Activated T-cell treated with anti-CD3 and anti-CD28 coated beads, Interleukin-2, amount 50 U/mL, for 4 hours (primary cell): ENCODE data around the gene KNSTRN. TPM values are rescaled to one million over a fixed set of nuclear protein-coding genes. Genes with fewer than 3 reads are reported as not detected.

ENCODE experiments used
- ATAC-seq, 2 donors: fragments of 200-7000 bp; cut with Tn5 transposase; one replicate each; pipeline ENCODE4 v1.10.0; 2021
- DNase-seq: peaks from one replicate; pipeline ENCODE4 v3.0.0-alpha.2; 2020
- H3K27me3 Mint-ChIP-seq: one replicate; pipeline ENCODE4 v1.8.0; 2021; ENCODE audit warnings: low read depth, mixed read lengths
- H3K36me3 Mint-ChIP-seq: one replicate; pipeline ENCODE4 v1.8.0; 2022; ENCODE audit warnings: mixed read lengths; ENCODE audit not compliant: insufficient read depth
- H3K4me1 Mint-ChIP-seq: one replicate; pipeline ENCODE4 v1.8.0; 2021; ENCODE audit warnings: low read depth, mixed read lengths
- H3K4me3 Mint-ChIP-seq: one replicate; pipeline ENCODE4 v1.8.0; 2021; ENCODE audit warnings: mild to moderate bottlenecking, moderate library complexity, mixed read lengths
- H3K9me3 Mint-ChIP-seq: one replicate; pipeline ENCODE4 v1.8.0; 2021; ENCODE audit warnings: mixed read lengths
- total RNA-seq, 3 donors: library from RNA; stranded (reverse); gene quantifications; one replicate each; pipeline ENCODE4 v1.2.1, GENCODE V29; 2021

Gene KNSTRN
- total RNA-seq, 3 donors from 2014 or later, result 22.6 to 37.0 (median 29.1) TPM

- ATAC-seq (no peak), DNase-seq (no peak)
- Mint-ChIP-seq H3K4me1 (peaks cover under 1% of the 10 kb centered on the region), H3K27me3 (no peaks in the 10 kb centered on the region), H3K9me3 (no peaks in the 10 kb centered on the region), H3K4me3 (no peak overlapping the region), H3K36me3 (peaks cover 37% of the 10 kb centered on the region)
Measured at GRCh38 chr15:40415226-40415625, 32.7 kb downstream of the KNSTRN start.

- Mint-ChIP-seq H3K4me1 (no peaks in the 10 kb centered on the region), H3K9me3 (no peaks in the 10 kb centered on the region), H3K4me3 (no peak overlapping the region), H3K36me3 (peaks cover 32% of the 10 kb centered on the region), H3K27me3 (no peaks in the 10 kb centered on the region)
- ATAC-seq (no peak), DNase-seq (no peak)
Measured at GRCh38 chr15:40416056-40416455, 33.5 kb downstream of the KNSTRN start.

GRCh38 chr15:40418126-40418525 lies 35.6 kb downstream of the KNSTRN start:
- Mint-ChIP-seq H3K27me3 (no peaks in the 10 kb centered on the region), H3K36me3 (peaks cover 19% of the 10 kb centered on the region), H3K4me3 (no peak overlapping the region), H3K9me3 (no peaks in the 10 kb centered on the region), H3K4me1 (no peaks in the 10 kb centered on the region)
- ATAC-seq, result no peak
- DNase-seq, result no peak

GRCh38 chr15:40420071-40420713 lies 37.7 kb downstream of the KNSTRN start:
- no peak for DNase-seq
- Mint-ChIP-seq H3K4me3 (no peak overlapping the region), H3K4me1 (no peaks in the 10 kb centered on the region), H3K27me3 (no peaks in the 10 kb centered on the region), H3K36me3 (peaks cover 10% of the 10 kb centered on the region), H3K9me3 (no peaks in the 10 kb centered on the region)
- no peak for ATAC-seq

- Mint-ChIP-seq H3K4me3 (no peak overlapping the region), H3K27me3 (no peaks in the 10 kb centered on the region), H3K4me1 (no peaks in the 10 kb centered on the region), H3K36me3 (peaks cover 6% of the 10 kb centered on the region), H3K9me3 (no peaks in the 10 kb centered on the region)
- DNase-seq (no peak), ATAC-seq (no peak)
Measured at GRCh38 chr15:40420793-40421192, 38.3 kb downstream of the KNSTRN start.

- Mint-ChIP-seq H3K27me3 (no peaks in the 10 kb centered on the region), H3K4me1 (no peaks in the 10 kb centered on the region), H3K4me3 (no peak overlapping the region), H3K36me3 (peaks cover 6% of the 10 kb centered on the region), H3K9me3 (no peaks in the 10 kb centered on the region)
- DNase-seq, result peak; percentile 81
- peak; percentile 97 to 99 for ATAC-seq
Measured at GRCh38 chr15:40421246-40422157, 39.0 kb downstream of the KNSTRN start.

GRCh38 chr15:40424483-40425115 lies 42.1 kb downstream of the KNSTRN start:
- H3K9me3 Mint-ChIP-seq, result no peaks in the 10 kb centered on the region
- H3K27me3 Mint-ChIP-seq, result no peaks in the 10 kb centered on the region
- DNase-seq, result no peak
- no peaks in the 10 kb centered on the region for H3K4me1 Mint-ChIP-seq
- no peak for ATAC-seq
- H3K36me3 Mint-ChIP-seq, result no peaks in the 10 kb centered on the region
- H3K4me3 Mint-ChIP-seq, result no peak overlapping the region

- DNase-seq (no peak), ATAC-seq (no peak)
- Mint-ChIP-seq H3K4me1 (no peaks in the 10 kb centered on the region), H3K27me3 (no peaks in the 10 kb centered on the region), H3K9me3 (no peaks in the 10 kb centered on the region), H3K36me3 (no peaks in the 10 kb centered on the region), H3K4me3 (no peak overlapping the region)
Measured at GRCh38 chr15:40425681-40426080, 43.2 kb downstream of the KNSTRN start.

- Mint-ChIP-seq H3K4me3 (no peak overlapping the region), H3K36me3 (no peaks in the 10 kb centered on the region), H3K4me1 (no peaks in the 10 kb centered on the region), H3K27me3 (no peaks in the 10 kb centered on the region), H3K9me3 (no peaks in the 10 kb centered on the region)
- ATAC-seq (no peak), DNase-seq (no peak)
Measured at GRCh38 chr15:40427188-40427587, 44.7 kb downstream of the KNSTRN start.

- ATAC-seq (no peak), DNase-seq (no peak)
- Mint-ChIP-seq H3K4me3 (no peak overlapping the region), H3K9me3 (no peaks in the 10 kb centered on the region), H3K27me3 (no peaks in the 10 kb centered on the region), H3K4me1 (no peaks in the 10 kb centered on the region), H3K36me3 (no peaks in the 10 kb centered on the region)
Measured at GRCh38 chr15:40428185-40428584, 45.7 kb downstream of the KNSTRN start.

- no peak for ATAC-seq
- DNase-seq, result no peak
- Mint-ChIP-seq H3K36me3 (no peaks in the 10 kb centered on the region), H3K4me3 (no peak overlapping the region), H3K9me3 (no peaks in the 10 kb centered on the region), H3K4me1 (no peaks in the 10 kb centered on the region), H3K27me3 (no peaks in the 10 kb centered on the region)
Measured at GRCh38 chr15:40429068-40429710, 46.7 kb downstream of the KNSTRN start.

- no peaks in the 10 kb centered on the region for H3K9me3 Mint-ChIP-seq
- H3K36me3 Mint-ChIP-seq, result no peaks in the 10 kb centered on the region
- H3K4me3 Mint-ChIP-seq, result no peak overlapping the region
- no peaks in the 10 kb centered on the region for H3K27me3 Mint-ChIP-seq
- ATAC-seq (no peak), DNase-seq (no peak)
- H3K4me1 Mint-ChIP-seq, result peaks cover 3% of the 10 kb centered on the region
Measured at GRCh38 chr15:40430271-40430805, 47.8 kb downstream of the KNSTRN start.

- Mint-ChIP-seq H3K4me1 (peaks cover 31% of the 10 kb centered on the region), H3K36me3 (no peaks in the 10 kb centered on the region), H3K4me3 (peak overlapping the region; percentile 47), H3K9me3 (no peaks in the 10 kb centered on the region), H3K27me3 (peaks cover 30% of the 10 kb centered on the region)
- ATAC-seq (no peak), DNase-seq (no peak)
Measured at GRCh38 chr15:40435023-40435709, 52.6 kb downstream of the KNSTRN start.

GRCh38 chr15:40435710-40436089 lies 53.2 kb downstream of the KNSTRN start:
- Mint-ChIP-seq H3K4me1 (peaks cover 32% of the 10 kb centered on the region), H3K36me3 (no peaks in the 10 kb centered on the region), H3K9me3 (no peaks in the 10 kb centered on the region), H3K4me3 (peak overlapping the region; percentile 47), H3K27me3 (peaks cover 30% of the 10 kb centered on the region)
- DNase-seq (no peak), ATAC-seq (no peak)
